ENCODE results near the gene TSPEAR. TPM values are rescaled to one million over a fixed set of nuclear protein-coding genes. Genes with fewer than 3 reads are reported as not detected.

The TSPEAR gene
- total and polyA plus RNA-seq, 7 donors = not detected

- peak; percentile 50 to 60 for DNase-seq
- peak; percentile 57 for TF ChIP-seq CTCF (IDR thresholded peaks at IDR 0.05)
- Histone ChIP-seq H3K9me3 (no peaks in the 10 kb centered on the region), H3K27ac (no peak overlapping the region), H3K36me3 (ENCODE audit: insufficient read depth in 1 of 2, low read depth in 1 of 2) (no peaks in the 10 kb centered on the region), H3K4me3 (no peak overlapping the region), H3K4me1 (no peaks in the 10 kb centered on the region), H3K27me3 (ENCODE audit: insufficient read depth in 3 of 3, low read length in 2 of 3) (peaks cover 0 to 65% (median 12%) of the 10 kb centered on the region in 3 donors)
- WGBS, 3 donors = 11 to 16% (median 13%) methylated on average over 33 to 36 of the region's 36 CpGs
- peak; percentile 52 to 73 (median 66) for ATAC-seq
- intact Hi-C loops (cut with DNase I) = loop anchor here (5.0 to 10.0 kb wide), 3 partner anchors 284 to 424 kb away; no protein-coding TSS in a partner anchor
Measured at GRCh38 chr21:44510508-44511218, 200.7 kb downstream of the TSPEAR start.

GRCh38 chr21:44510109-44510507, 201.3 kb downstream of the TSPEAR start:
- Histone ChIP-seq H3K36me3 (ENCODE audit: insufficient read depth in 1 of 2, low read depth in 1 of 2) (no peaks in the 10 kb centered on the region), H3K9me3 (no peaks in the 10 kb centered on the region), H3K27ac (no peak overlapping the region), H3K4me1 (no peaks in the 10 kb centered on the region), H3K27me3 (ENCODE audit: insufficient read depth in 3 of 3, low read length in 2 of 3) (peaks cover 0 to 60% (median 15%) of the 10 kb centered on the region in 3 donors), H3K4me3 (no peak overlapping the region)
- no peak for ATAC-seq
- peak in 1 of 2 donors; percentile 47 for DNase-seq
- 53 to 58% (median 55%) methylated on average over 18 of the region's 18 CpGs for WGBS, 3 donors
- TF ChIP-seq CTCF (IDR thresholded peaks at IDR 0.05) = no peak
- intact Hi-C loops (cut with DNase I) = loop anchor here (5.0 to 10.0 kb wide), 3 partner anchors 285 to 425 kb away; no protein-coding TSS in a partner anchor

GRCh38 chr21:44509539-44509938, 201.8 kb downstream of the TSPEAR start:
- Histone ChIP-seq H3K9me3 (no peaks in the 10 kb centered on the region), H3K4me1 (no peaks in the 10 kb centered on the region), H3K27me3 (ENCODE audit: insufficient read depth in 3 of 3, low read length in 2 of 3) (peaks cover 0 to 59% (median 15%) of the 10 kb centered on the region in 3 donors), H3K27ac (no peak overlapping the region), H3K36me3 (ENCODE audit: insufficient read depth in 1 of 2, low read depth in 1 of 2) (no peaks in the 10 kb centered on the region), H3K4me3 (no peak overlapping the region)
- WGBS, 3 donors = 39 to 48% (median 40%) methylated on average over 7 to 12 of the region's 12 CpGs
- ATAC-seq = peak; percentile 77 to 88 (median 86)
- TF ChIP-seq CTCF (IDR thresholded peaks at IDR 0.05) = peak; percentile 30
- intact Hi-C loops (cut with DNase I) = no loop called here
- DNase-seq = peak in 1 of 2 donors; percentile 46

- Histone ChIP-seq H3K4me1 (no peaks in the 10 kb centered on the region), H3K27ac (no peak overlapping the region), H3K9me3 (no peaks in the 10 kb centered on the region), H3K27me3 (ENCODE audit: insufficient read depth in 3 of 3, low read length in 2 of 3) (peaks cover 0 to 59% (median 15%) of the 10 kb centered on the region in 3 donors), H3K36me3 (ENCODE audit: insufficient read depth in 1 of 2, low read depth in 1 of 2) (no peaks in the 10 kb centered on the region), H3K4me3 (no peak overlapping the region)
- WGBS, 3 donors = 54 to 61% (median 57%) methylated on average over 30 of the region's 30 CpGs
- DNase-seq (no peak), ATAC-seq (no peak)
- TF ChIP-seq CTCF (IDR thresholded peaks at IDR 0.05) = no peak
- intact Hi-C loops (cut with DNase I) = no loop called here
Measured at GRCh38 chr21:44508711-44509445, 202.5 kb downstream of the TSPEAR start.

Measured in psoas muscle (tissue), 8 donors.